NB4 (cell line): Measurements from ENCODE around the gene CARD9.

ENCODE experiments used
- CTCF ChIP-seq: IDR thresholded peaks from one replicate; pipeline ENCODE4 v1.5.1; 2012; ENCODE audit warnings: low read depth, low read length
- MAX ChIP-seq: IDR thresholded peaks from 2 replicates; pipeline ENCODE4 v1.6.1; 2011; ENCODE audit warnings: low read depth, low read length
- POLR2A ChIP-seq: IDR thresholded peaks from 2 replicates; pipeline ENCODE4 v1.6.1; 2011; ENCODE audit warnings: mild to moderate bottlenecking; ENCODE audit not compliant: insufficient read length; ENCODE audit errors: extremely low read depth

- TF ChIP-seq CTCF (no peak), POLR2A (peak; percentile 32), MAX (peak; percentile 32; the same call in 1 of the 2 replicates)
Observed at GRCh38 chr9:136377341-136378169, 4.1 kb upstream of the CARD9 start.
